ENCODE results near the gene TBC1D28. TPM values are rescaled to one million over a fixed set of nuclear protein-coding genes. Genes with fewer than 3 reads are reported as not detected.
A peak's percentile ranks its signal among the peaks of the same experiment; 100 is the strongest.
"Not testable (repeated sequence)": the region's sequence is repeated elsewhere in the genome, so short reads cannot be mapped to it uniquely, and the experiment has no call there.

The TBC1D28 gene
- total RNA-seq = not detected
- not detected for polyA plus RNA-seq
- long read RNA-seq, donor 1, partial matches to known transcripts = 0 of 8 reads
- long read RNA-seq, donor 1, other reads (novel, unspliced or antisense) = 8 of 8 reads
- long read RNA-seq, donor 2, partial matches to known transcripts = 0 of 5 reads
- long read RNA-seq, donor 2, other reads (novel, unspliced or antisense) = 5 of 5 reads

GRCh38 chr17:18644291-18644690 lies at the start of gene TBC1D28:
TBC1D28 (minus strand) TSS chr17:18644391; CDS start chr17:18641352, 3,039 bp downstream.
- intact Hi-C loops (cut with DNase I; ENCODE audit: low total_unique reads); H3K27me3 ChIP-seq (replicated peaks in 1 of 7); H3K4me1 ChIP-seq; H3K36me3 ChIP-seq; H3K4me3 ChIP-seq; H3K27ac ChIP-seq; DNase-seq; H3K9me3 ChIP-seq: not testable (repeated sequence)
- WGBS, 5 donors = 81 to 96% (median 95%) methylated on average over 3 to 9 of the region's 9 CpGs

DNA sequence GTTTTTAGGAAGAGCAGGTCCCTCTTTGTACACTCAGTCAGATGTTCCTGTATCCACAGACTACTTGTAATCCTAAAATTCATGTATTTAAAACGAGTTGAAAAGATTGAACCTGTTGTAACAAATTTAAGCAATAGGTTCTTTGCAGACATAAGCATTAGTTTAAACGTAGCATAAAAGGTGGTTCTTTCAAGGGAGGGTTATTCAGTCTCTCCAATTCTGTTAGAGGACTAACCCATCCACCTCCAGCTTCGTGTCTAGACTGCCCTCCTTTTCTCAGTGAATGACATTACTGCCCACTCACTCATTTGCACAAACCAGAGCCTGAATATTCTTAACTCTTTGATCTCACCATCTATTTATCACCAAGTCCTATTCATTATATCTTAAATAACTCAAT lies 38.5 kb upstream of the TBC1D28 start:
- peak overlapping the region in 2 of 8 donors; percentile 57 to 65 for H3K27ac ChIP-seq

GRCh38 chr17:18681767-18682571 lies 37.8 kb upstream of the TBC1D28 start, which contains the start of gene FOXO3B:
FOXO3B (minus strand) TSS chr17:18682314; CDS start chr17:18681651, 663 bp downstream.
- WGBS, 5 donors = 0 to 1% (median 0%) methylated on average over 10 to 54 of the region's 58 CpGs; no CpG with 5 or more reads in 1 of the 5 donors
- H3K4me1 ChIP-seq; intact Hi-C loops (cut with DNase I; ENCODE audit: low total_unique reads); H3K27me3 ChIP-seq (replicated peaks in 1 of 7); H3K9me3 ChIP-seq; H3K36me3 ChIP-seq: not testable (repeated sequence)
- Histone ChIP-seq H3K27ac (peak within 1 kb of the TSS in 6 of 8 donors; percentile 27 to 70 (median 60)), H3K4me3 (peak within 1 kb of the TSS; percentile 28 to 76 (median 45))
- peak; percentile 89 for DNase-seq
- peak; percentile 25 to 69 (median 66) for TF ChIP-seq POLR2AphosphoS5 (IDR thresholded peaks at IDR 0.05)

More for the DNA sequence above, 38.5 kb upstream of the TBC1D28 start:
- intact Hi-C loops (cut with DNase I; ENCODE audit: low total_unique reads); DNase-seq; H3K27me3 ChIP-seq (replicated peaks in 1 of 7); H3K4me1 ChIP-seq; H3K9me3 ChIP-seq; H3K36me3 ChIP-seq: not testable (repeated sequence)
- WGBS, 5 donors = 0 to 5% (median 1%) methylated on average over 3 of the region's 3 CpGs
- peak overlapping the region in 7 of 8 donors; percentile 28 to 76 (median 47) for H3K4me3 ChIP-seq

- H3K36me3 ChIP-seq = peaks cover 0 to 29% (median 3%) of the 10 kb centered on the region in 6 donors
- intact Hi-C loops (cut with DNase I; ENCODE audit: low total_unique reads); H3K27me3 ChIP-seq (replicated peaks in 1 of 7); DNase-seq; H3K4me3 ChIP-seq; H3K4me1 ChIP-seq; H3K27ac ChIP-seq: not testable (repeated sequence)
- WGBS, 5 donors = 97 to 100% (median 98%) methylated on average over 9 to 28 of the region's 29 CpGs
- H3K9me3 ChIP-seq = peaks cover 0 to 15% (median 0%) of the 10 kb centered on the region in 8 donors
Measured at GRCh38 chr17:18677381-18677780, 33.2 kb upstream of the TBC1D28 start.

- 97 to 100% (median 99%) methylated on average over 3 of the region's 3 CpGs for WGBS, 5 donors
Measured at GRCh38 chr17:18676928-18677327, 32.7 kb upstream of the TBC1D28 start.

GRCh38 chr17:18672395-18673227 lies 28.4 kb upstream of the TBC1D28 start:
- Histone ChIP-seq H3K9me3 (peaks cover 0 to 45% (median 25%) of the 10 kb centered on the region in 8 donors), H3K36me3 (peaks cover 0 to 68% (median 14%) of the 10 kb centered on the region in 6 donors)
- H3K4me1 ChIP-seq; DNase-seq; H3K4me3 ChIP-seq; H3K27me3 ChIP-seq (replicated peaks in 1 of 7); intact Hi-C loops (cut with DNase I; ENCODE audit: low total_unique reads); H3K27ac ChIP-seq: not testable (repeated sequence)
- WGBS, 5 donors = 94 to 98% (median 97%) methylated on average over 38 to 89 of the region's 102 CpGs

More at GRCh38 chr17:18676928-18677327, 32.7 kb upstream of the TBC1D28 start:
- H3K27me3 ChIP-seq (replicated peaks in 1 of 7); H3K4me3 ChIP-seq; H3K4me1 ChIP-seq; DNase-seq; intact Hi-C loops (cut with DNase I; ENCODE audit: low total_unique reads); H3K27ac ChIP-seq: not testable (repeated sequence)
- peaks cover 0 to 18% (median under 1%) of the 10 kb centered on the region in 8 donors for H3K9me3 ChIP-seq
- peaks cover 0 to 34% (median 7%) of the 10 kb centered on the region in 6 donors for H3K36me3 ChIP-seq

DNA sequence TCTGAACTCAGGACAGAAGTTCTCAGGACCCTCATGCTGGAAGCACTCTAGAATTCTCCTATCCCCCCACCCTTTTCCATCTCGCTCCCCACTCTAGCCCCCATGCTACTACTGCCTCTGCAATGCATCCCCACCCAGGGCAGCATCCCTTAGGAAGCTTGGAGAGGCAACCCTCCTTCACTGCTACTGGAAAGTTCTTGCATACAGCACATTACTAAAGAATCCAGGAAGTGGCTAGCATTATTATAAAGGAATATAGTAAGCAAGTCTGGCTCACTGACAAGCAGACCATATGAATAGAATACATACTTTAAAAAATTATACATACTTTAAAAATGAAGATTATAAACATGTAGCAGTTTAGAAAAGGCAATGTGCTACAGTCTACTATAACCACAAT lies 24.4 kb upstream of the TBC1D28 start:
- WGBS, 5 donors = 86 to 100% (median 90%) methylated on average over 1 of the region's 1 CpG
- peaks cover 0 to 60% (median 13%) of the 10 kb centered on the region in 6 donors for H3K36me3 ChIP-seq
- H3K27ac ChIP-seq; DNase-seq; H3K27me3 ChIP-seq (replicated peaks in 1 of 7); H3K4me3 ChIP-seq; intact Hi-C loops (cut with DNase I; ENCODE audit: low total_unique reads); H3K4me1 ChIP-seq: not testable (repeated sequence)
- H3K9me3 ChIP-seq = peaks cover 0 to 71% (median 60%) of the 10 kb centered on the region in 8 donors

GRCh38 chr17:18667535-18667934 lies 23.3 kb upstream of the TBC1D28 start:
- intact Hi-C loops (cut with DNase I; ENCODE audit: low total_unique reads); DNase-seq; H3K27ac ChIP-seq; H3K4me3 ChIP-seq; H3K4me1 ChIP-seq; H3K27me3 ChIP-seq (replicated peaks in 1 of 7): not testable (repeated sequence)
- Histone ChIP-seq H3K36me3 (peaks cover 0 to 51% (median 13%) of the 10 kb centered on the region in 6 donors), H3K9me3 (peaks cover 0 to 80% (median 71%) of the 10 kb centered on the region in 8 donors)
- WGBS, 5 donors = 96 to 100% (median 98%) methylated on average over 3 of the region's 3 CpGs

- intact Hi-C loops (cut with DNase I; ENCODE audit: low total_unique reads); H3K4me1 ChIP-seq; DNase-seq; H3K27ac ChIP-seq; H3K27me3 ChIP-seq (replicated peaks in 1 of 7); H3K4me3 ChIP-seq: not testable (repeated sequence)
- Histone ChIP-seq H3K9me3 (peaks cover 3 to 87% (median 81%) of the 10 kb centered on the region in 8 donors), H3K36me3 (peaks cover 0 to 39% (median 3%) of the 10 kb centered on the region in 6 donors)
- 80 to 100% (median 100%) methylated on average over 1 to 2 of the region's 2 CpGs for WGBS, 5 donors
Measured at GRCh38 chr17:18666326-18666725, 22.1 kb upstream of the TBC1D28 start.

Measured in spleen (tissue), 13 donors.